ENCODE data around the gene B4GALNT2.
A peak's percentile ranks its signal among the peaks of the same experiment; 100 is the strongest.
"Not testable (repeated sequence)": the region's sequence is repeated elsewhere in the genome, so short reads cannot be mapped to it uniquely, and the experiment has no call there.

B4GALNT2 gene

GRCh38 chr17:49121696-49122292, 10.8 kb upstream of the B4GALNT2 start:
- no peak for DNase-seq (ENCODE audit: low spot score)

GRCh38 chr17:49122566-49122965, 10.0 kb upstream of the B4GALNT2 start:
- DNase-seq (ENCODE audit: low spot score), result no peak

DNA sequence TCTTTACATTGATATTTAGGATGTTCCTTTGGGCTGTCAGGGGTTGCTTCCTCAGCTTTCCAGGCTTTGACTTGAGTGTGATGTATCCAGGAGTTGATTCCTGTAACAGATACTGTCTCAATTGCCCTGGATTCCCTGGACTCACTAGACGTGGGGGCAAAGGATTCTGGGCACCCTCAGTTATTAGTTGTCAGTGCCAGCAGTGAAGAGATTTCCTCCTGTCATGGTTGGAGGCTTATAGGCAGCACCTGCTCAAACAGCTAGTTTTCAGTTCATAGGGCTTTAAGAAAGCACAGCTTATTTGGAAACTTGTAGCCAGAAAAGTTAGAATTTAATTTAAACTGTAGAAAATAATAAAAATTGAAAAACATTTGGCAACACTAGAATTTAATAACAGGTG, 9.5 kb upstream of the B4GALNT2 start:
- DNase-seq (ENCODE audit: low spot score), result no peak

DNA sequence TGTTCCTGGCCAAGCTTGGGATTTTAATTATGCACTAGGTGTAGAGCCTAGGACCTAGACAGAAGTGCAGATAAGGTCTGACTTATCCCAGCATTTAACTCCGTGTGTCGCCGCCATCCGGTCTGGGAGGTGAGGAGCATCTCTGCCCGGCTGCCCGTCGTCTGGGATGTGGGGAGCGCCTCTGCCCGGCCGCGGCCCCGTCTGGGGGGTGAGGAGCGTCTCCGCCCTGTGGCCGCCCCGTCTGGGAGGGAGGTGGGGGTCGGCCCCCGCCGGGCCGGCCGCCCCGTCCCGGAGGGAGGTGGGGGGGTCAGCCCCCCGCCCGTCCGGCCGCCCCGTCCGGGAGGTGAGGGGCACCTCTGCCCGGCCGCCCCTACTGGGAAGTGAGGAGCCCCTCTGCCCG, 7.1 kb upstream of the B4GALNT2 start:
- no peak for DNase-seq (ENCODE audit: low spot score)

DNA sequence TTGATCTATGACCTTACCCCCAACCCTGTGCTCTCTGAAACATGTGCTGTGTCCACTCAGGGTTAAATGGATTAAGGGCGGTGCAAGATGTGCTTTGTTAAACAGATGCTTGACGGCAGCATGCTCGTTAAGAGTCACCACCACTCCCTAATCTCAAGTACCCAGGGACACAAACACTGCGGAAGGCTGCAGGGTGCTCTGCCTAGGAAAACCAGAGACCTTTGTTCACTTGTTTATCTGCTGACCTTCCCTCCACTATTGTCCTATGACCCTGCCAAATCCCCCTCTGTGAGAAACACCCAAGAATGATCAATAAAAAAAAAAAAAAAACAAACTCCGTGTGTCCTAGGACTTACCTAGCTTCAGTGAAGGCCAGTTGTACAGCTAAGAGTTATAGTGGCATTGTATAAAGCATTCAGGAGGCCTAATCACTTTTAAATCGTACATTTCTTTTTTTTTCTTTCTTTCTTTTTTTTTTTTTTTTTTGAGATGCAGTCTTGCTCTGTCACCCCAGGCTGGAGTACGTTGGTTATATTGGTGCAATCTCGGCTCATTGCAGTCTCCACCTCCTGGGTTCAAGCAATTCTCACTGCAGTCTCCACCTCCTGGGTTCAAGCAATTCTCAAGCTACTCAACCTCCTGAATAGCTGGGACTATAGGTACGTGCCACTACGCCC, 6.2 kb upstream of the B4GALNT2 start:
- not testable (repeated sequence) for DNase-seq (ENCODE audit: low spot score)

DNA sequence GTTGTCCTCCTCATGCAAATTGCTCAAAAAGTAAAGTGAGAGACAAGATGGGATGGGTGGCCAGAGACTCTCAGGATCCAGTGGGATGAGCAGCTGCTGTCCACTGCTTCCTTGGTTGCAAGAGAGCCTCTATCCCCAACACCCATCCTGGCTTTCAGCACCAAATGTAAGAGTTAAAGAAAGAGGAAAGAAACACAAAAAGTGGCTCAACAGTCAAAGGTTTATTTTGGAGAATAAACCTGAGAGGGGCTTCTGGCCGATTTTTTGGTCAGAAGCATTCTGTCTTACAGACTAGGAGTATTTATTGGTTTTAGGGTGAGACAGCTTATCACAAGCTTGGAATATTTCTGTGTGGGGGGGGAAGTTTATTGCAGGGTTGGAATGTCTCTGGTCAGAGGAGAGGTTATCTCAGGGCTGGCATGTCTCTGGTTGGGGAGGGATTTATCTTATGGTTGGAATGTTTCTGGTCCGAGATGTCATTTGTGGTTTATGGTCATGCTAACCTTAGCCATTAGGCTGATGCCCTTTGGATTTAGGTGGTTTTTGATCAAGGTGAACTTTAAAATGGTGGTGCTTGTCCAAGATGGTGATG, 3.1 kb upstream of the B4GALNT2 start:
- not testable (repeated sequence) for DNase-seq (ENCODE audit: low spot score)

GRCh38 chr17:49130891-49131290, 1.7 kb upstream of the B4GALNT2 start:
- no peak for DNase-seq (ENCODE audit: low spot score)

GRCh38 chr17:49132317-49132698, 261 bp upstream of the B4GALNT2 start:
- DNase-seq (ENCODE audit: low spot score), result no peak

GRCh38 chr17:49136335-49136734, 3.8 kb downstream of the B4GALNT2 start:
- no peak for DNase-seq (ENCODE audit: low spot score)

- not testable (repeated sequence) for DNase-seq (ENCODE audit: low spot score)
Observed at GRCh38 chr17:49145654-49146053, 13.1 kb downstream of the B4GALNT2 start.

GRCh38 chr17:49146620-49147306, 14.2 kb downstream of the B4GALNT2 start:
- DNase-seq (ENCODE audit: low spot score), result no peak

DNA sequence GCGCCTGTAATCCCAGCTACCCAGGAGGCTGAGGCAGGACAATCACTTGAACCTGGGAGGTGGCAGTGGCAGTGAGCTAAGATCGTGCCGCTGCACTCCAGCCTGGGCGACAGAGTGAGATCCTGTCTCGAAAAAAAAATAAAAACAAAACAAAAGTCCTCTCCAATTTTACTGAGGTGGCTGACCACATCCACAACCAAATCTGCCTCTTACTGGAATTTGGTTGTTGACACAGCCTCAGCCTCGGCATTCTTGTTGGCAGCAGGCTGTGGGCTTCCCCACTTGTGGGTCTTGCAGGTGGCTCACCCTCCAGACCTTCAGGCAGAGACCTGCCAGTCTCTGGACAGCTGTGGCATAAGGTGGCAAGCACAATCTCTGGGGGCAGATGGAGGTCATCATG, 15.6 kb downstream of the B4GALNT2 start:
- no peak for DNase-seq (ENCODE audit: low spot score)

GRCh38 chr17:49151996-49152395, 19.4 kb downstream of the B4GALNT2 start:
- DNase-seq (ENCODE audit: low spot score), result no peak

- no peak for DNase-seq (ENCODE audit: low spot score)
Observed at GRCh38 chr17:49156256-49156655, 23.7 kb downstream of the B4GALNT2 start.

DNA sequence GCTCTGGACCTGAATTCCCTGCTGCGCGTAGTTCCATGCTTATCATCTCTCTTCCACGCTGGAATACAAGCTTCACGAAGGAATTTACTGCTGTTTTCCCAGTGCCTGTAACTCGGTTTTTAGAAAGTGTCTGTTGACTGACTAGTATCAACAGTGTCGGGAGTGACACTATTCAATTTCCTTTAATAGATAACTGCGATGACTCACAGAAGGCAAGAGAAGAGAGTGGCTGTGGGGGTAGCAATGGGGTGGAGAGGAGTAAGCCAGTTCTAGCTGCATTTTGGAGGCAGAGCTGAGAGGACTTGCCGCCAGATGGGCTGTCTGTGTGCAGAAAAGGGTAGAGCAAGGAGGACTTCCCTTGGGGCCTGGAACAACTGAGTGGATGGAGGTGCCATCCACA, 25.2 kb downstream of the B4GALNT2 start:
- DNase-seq (ENCODE audit: low spot score), result peak; percentile 47

GRCh38 chr17:49162866-49163265, 30.3 kb downstream of the B4GALNT2 start:
- DNase-seq (ENCODE audit: low spot score), result no peak

- no peak for DNase-seq (ENCODE audit: low spot score)
Observed at GRCh38 chr17:49165143-49165542, 32.6 kb downstream of the B4GALNT2 start.

- no peak for DNase-seq (ENCODE audit: low spot score)
Observed at GRCh38 chr17:49168706-49169105, 36.1 kb downstream of the B4GALNT2 start.

DNA sequence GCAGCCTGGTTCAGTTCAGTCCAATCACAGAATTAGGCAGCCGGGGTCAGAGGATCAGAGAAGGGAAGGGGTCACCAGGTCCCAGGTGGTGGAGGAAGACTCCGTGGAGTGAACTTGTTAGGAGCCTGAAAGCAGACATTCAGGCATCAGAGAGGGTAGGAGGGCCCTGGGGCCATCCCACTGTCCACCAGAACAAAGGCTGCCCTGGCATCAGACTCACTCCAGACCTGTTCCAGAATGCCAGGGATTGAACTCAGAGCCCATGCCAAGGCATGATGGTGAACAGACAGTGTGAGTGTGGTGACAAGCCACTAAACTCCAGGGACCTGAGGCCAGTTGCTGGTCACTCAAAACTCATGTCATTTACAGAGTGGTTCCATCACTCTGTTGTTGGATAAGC, 37.6 kb downstream of the B4GALNT2 start:
- DNase-seq (ENCODE audit: low spot score), result no peak

DNA sequence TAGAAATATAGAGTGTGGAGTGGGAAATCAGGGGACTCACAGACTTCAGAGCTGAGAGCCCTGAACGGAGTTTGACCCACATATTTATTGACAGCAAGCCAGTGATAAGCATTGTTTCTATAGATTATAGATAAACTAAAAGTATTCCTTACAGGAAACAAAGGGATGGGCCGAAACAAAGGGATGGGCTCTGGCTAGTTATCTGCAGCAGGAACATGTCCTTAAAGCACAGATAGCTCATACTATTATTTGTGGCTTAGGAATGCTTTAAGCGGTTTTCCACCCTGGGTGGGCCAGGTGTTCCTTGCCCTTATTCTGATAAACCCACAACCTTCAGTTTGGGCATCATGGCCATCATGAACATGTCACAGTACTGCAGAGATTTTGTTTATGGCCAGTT, 38.1 kb downstream of the B4GALNT2 start:
- not testable (repeated sequence) for DNase-seq (ENCODE audit: low spot score)

DNA sequence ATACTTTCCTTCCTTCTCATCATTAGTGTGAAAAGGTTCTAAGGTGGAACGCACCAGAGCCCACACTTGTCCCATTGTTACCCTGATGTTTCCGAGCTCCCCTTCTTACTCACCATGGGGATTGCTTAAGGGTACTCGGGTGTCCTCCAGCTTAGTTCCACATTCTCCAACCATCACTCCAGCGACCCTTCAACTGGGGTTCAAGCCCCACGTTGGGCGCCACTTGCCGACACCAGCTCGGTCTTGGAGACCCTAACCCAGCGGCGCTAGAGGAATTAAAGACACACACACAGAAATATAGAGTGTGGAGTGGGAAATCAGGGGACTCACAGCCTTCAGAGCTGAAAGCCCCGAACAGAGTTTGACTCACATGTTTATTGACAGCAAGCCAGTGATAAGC, 43.4 kb downstream of the B4GALNT2 start:
- not testable (repeated sequence) for DNase-seq (ENCODE audit: low spot score)

GRCh38 chr17:49180303-49180702, 47.7 kb downstream of the B4GALNT2 start:
- peak; percentile 65 for DNase-seq (ENCODE audit: low spot score)

All from Ammon's horn (tissue), 1 donor.